Hepatocyte (in vitro differentiated cells): ENCODE results near the gene POLR3B. TPM values are rescaled to one million over a fixed set of nuclear protein-coding genes. Genes with fewer than 3 reads are reported as not detected.

ENCODE experiments used
- DNase-seq: peaks from one replicate; pipeline ENCODE4 v3.0.0-alpha.2; 2016; ENCODE audit warnings: low spot score
- H2AFZ ChIP-seq: fragments of 200-600 bp; sonication (generic); 2 replicates; pipeline ENCODE4 v1.6.0; 2016; ENCODE audit warnings: antibody characterized with exemption, mild to moderate bottlenecking
- H3K27ac ChIP-seq: fragments of 200-600 bp; sonication (generic); 2 replicates; pipeline ENCODE4 v1.5.1; 2016; ENCODE audit warnings: mild to moderate bottlenecking
- H3K27me3 ChIP-seq: fragments of 200-600 bp; sonication (generic); 2 replicates; pipeline ENCODE4 v1.6.1; 2016
- H3K36me3 ChIP-seq: fragments of 200-600 bp; sonication (generic); replicated peaks from 2 replicates; pipeline ENCODE4 v1.5.1; 2016; ENCODE audit warnings: low read depth; ENCODE audit not compliant: insufficient read depth
- H3K4me1 ChIP-seq: fragments of 200-600 bp; sonication (generic); 2 replicates; pipeline ENCODE4 v1.5.1; 2016; ENCODE audit warnings: mild to moderate bottlenecking, moderate library complexity; ENCODE audit not compliant: insufficient read depth
- H3K4me2 ChIP-seq: fragments of 200-600 bp; sonication (generic); 2 replicates; pipeline ENCODE4 v1.6.0; 2016
- H3K4me3 ChIP-seq: fragments of 200-600 bp; sonication (generic); 2 replicates; pipeline ENCODE4 v1.5.1; 2016; ENCODE audit warnings: mild to moderate bottlenecking
- H3K79me2 ChIP-seq: fragments of 200-600 bp; sonication (generic); 2 replicates; pipeline ENCODE4 v1.6.0; 2017; ENCODE audit warnings: mild to moderate bottlenecking
- H3K9me2 ChIP-seq: fragments of 200-600 bp; sonication (generic); replicated peaks from 2 replicates; pipeline ENCODE4 v1.6.0; 2017; ENCODE audit warnings: mild to moderate bottlenecking; ENCODE audit not compliant: insufficient read depth
- H3K9me3 ChIP-seq: fragments of 200-600 bp; sonication (generic); 2 replicates; pipeline ENCODE4 v1.5.1; 2016; ENCODE audit warnings: low read depth, mild to moderate bottlenecking
- H4K20me1 ChIP-seq: fragments of 200-600 bp; sonication (generic); 2 replicates; pipeline ENCODE4 v1.6.0; 2016; ENCODE audit warnings: mild to moderate bottlenecking; ENCODE audit not compliant: insufficient read depth, poor library complexity, severe bottlenecking
- CTCF ChIP-seq: fragments of 200-600 bp; sonication (generic); IDR thresholded peaks from 2 replicates; pipeline ENCODE4 v1.5.1; 2016; ENCODE audit warnings: antibody characterized with exemption, mild to moderate bottlenecking; ENCODE audit not compliant: poor library complexity
- EZH2 ChIP-seq: fragments of 200-600 bp; sonication (generic); IDR thresholded peaks from 2 replicates; pipeline ENCODE4 v1.6.1; 2016; ENCODE audit warnings: antibody characterized with exemption, mild to moderate bottlenecking, borderline replicate concordance
- EZH2phosphoT487 ChIP-seq: fragments of 200-600 bp; sonication (generic); IDR thresholded peaks from one replicate; pipeline ENCODE4 v1.6.1; 2018; ENCODE audit warnings: antibody characterized with exemption, mild to moderate bottlenecking, low read depth, moderate library complexity; ENCODE audit not compliant: unreplicated experiment, severe bottlenecking
- WGBS: methylation state at CpG from one replicate; pipeline ENCODE4 v1.1.6; 2016; ENCODE audit warnings: low lambda C conversion rate; ENCODE audit errors: missing lambda C conversion rate; 5-methylcytosine and 5-hydroxymethylcytosine counted together
- polyA plus RNA-seq: library from polyadenylated mRNA; unstranded; fragments of >200 nt; fragmentation: Nextera tagmentation; extraction: Ambion mirVana; gene quantifications from 2 replicates; pipeline ENCODE4 v1.2.1, GENCODE V29; 2016
- total RNA-seq: library from RNA; depleted of rRNA; stranded (reverse); fragments of >200 nt; gene quantifications from 2 replicates; pipeline ENCODE4 v1.2.3, GENCODE V29; 2014

The POLR3B gene
- total and polyA plus RNA-seq, 2 experiments from 2014 or later: 8.4 to 10.4 TPM

DNA sequence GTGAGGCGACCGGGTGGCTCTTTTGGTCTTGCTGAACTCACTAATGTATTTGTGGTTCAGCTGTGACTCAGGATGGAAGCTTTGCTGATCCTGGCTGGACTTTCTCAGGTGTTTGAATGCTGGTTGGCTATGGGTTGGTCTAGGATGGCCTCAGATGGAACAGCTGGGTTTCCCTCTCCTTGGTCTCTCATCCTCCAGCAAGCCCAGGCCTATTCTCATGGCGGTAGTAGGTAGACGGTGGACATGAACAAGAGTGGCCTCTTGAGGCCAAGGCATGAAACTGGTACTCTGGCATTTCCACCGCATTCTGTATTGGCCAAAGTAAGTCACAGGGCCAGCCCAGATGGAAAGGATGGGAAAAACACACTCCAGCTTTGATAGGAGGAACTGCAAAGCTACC lies 11.8 kb upstream of the POLR3B start:
- DNase-seq: peak; percentile 73
- H3K36me3 ChIP-seq: no peaks in the 10 kb centered on the region
- H3K27me3 ChIP-seq: no peaks in the 10 kb centered on the region
- WGBS: 58% methylated on average over 5 of the region's 5 CpGs
- no peak overlapping the region for H3K4me2 ChIP-seq
- no peak overlapping the region for H3K4me3 ChIP-seq
- TF ChIP-seq EZH2phosphoT487: no peak
- TF ChIP-seq CTCF: peak; percentile 46
- no peak for TF ChIP-seq EZH2
- H3K4me1 ChIP-seq: peaks cover 19% of the 10 kb centered on the region
- H3K9me3 ChIP-seq: no peaks in the 10 kb centered on the region
- no peaks in the 10 kb centered on the region for H3K79me2 ChIP-seq
- H4K20me1 ChIP-seq: no peaks in the 10 kb centered on the region
- no peak overlapping the region for H3K27ac ChIP-seq
- H2AFZ ChIP-seq: no peak overlapping the region
- no peaks in the 10 kb centered on the region for H3K9me2 ChIP-seq

DNA sequence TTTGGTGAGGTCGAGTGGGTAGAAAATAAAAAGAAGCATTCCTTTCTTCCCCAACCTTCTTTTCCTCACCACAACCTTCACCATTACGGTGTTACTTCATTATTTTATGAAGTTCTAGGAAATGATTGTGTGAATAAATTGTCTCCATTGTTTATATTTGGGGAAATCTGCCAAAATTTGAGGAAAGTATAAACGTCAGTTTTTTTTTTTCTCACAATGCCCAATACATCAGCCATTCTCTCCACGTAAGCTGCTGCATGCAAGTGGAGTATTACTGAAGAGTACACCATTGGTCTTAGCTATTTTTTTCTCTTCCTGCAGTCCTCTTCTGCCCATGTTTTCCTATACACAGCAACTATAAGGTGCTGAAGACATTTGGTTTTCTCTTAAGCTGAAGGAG lies 9.1 kb upstream of the POLR3B start:
- Histone ChIP-seq H3K36me3 (no peaks in the 10 kb centered on the region), H3K27me3 (no peaks in the 10 kb centered on the region), H3K4me3 (no peak overlapping the region), H3K27ac (no peak overlapping the region), H3K9me3 (no peaks in the 10 kb centered on the region), H3K4me2 (no peak overlapping the region), H2AFZ (no peak overlapping the region), H3K9me2 (no peaks in the 10 kb centered on the region), H3K4me1 (peaks cover 5% of the 10 kb centered on the region), H4K20me1 (no peaks in the 10 kb centered on the region), H3K79me2 (no peaks in the 10 kb centered on the region)
- DNase-seq: no peak
- TF ChIP-seq EZH2phosphoT487 (no peak), CTCF (no peak), EZH2 (no peak)
- WGBS: 78% methylated on average over 4 of the region's 4 CpGs

- no peaks in the 10 kb centered on the region for H3K9me3 ChIP-seq
- no peaks in the 10 kb centered on the region for H3K79me2 ChIP-seq
- H4K20me1 ChIP-seq: no peaks in the 10 kb centered on the region
- H2AFZ ChIP-seq: no peak overlapping the region
- TF ChIP-seq CTCF (no peak), EZH2 (no peak), EZH2phosphoT487 (no peak)
- H3K4me3 ChIP-seq: no peak overlapping the region
- no peaks in the 10 kb centered on the region for H3K9me2 ChIP-seq
- WGBS: 90% methylated on average over 6 of the region's 6 CpGs
- H3K27me3 ChIP-seq: no peaks in the 10 kb centered on the region
- DNase-seq: no peak
- no peaks in the 10 kb centered on the region for H3K4me1 ChIP-seq
- no peak overlapping the region for H3K4me2 ChIP-seq
- H3K36me3 ChIP-seq: no peaks in the 10 kb centered on the region
- no peak overlapping the region for H3K27ac ChIP-seq
Measured at GRCh38 chr12:106353175-106353574, 4.4 kb upstream of the POLR3B start.
